GM12873 (cell line): Measurements from ENCODE around the gene GLIS1.

Source experiments
- TF ChIP-seq, protein P1 (sequence below): IDR thresholded peaks from 2 replicates; pipeline ENCODE4 v1.5.1; 2012; ENCODE audit warnings: low read depth, mild to moderate bottlenecking, moderate library complexity, low read length, control low read depth; ENCODE audit not compliant: insufficient read depth; ENCODE audit errors: missing control alignments

GLIS1 gene

DNA sequence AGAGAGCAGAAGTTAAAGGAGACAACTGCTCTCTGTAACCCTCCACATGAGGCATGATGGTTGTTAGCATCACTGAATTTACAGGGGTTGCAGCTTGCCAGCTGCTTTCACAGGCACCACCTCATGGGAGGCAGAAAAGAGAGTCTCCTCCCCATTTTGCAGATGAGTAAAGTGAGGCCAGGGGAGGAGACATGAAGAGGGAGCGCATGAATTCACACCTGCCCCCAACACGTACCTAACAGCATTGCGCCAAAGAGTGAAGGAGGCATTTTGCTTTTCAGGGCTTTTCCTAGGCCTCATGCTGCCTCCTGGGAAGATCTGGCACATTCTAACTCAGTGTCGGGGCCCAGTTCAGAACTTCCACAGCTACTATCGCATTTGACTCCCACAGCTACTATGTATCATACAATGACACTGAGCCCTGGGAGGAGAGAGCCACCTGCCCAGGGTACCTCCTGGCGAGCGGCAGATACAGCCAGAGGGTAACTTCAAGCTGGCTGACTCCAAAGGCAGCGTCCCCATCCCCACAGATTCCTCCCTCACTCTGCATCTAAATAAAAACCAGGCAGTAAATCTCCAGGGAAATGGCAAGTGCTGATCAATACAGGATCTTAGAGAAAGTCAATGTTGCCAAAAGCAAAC, 34.0 kb downstream of the GLIS1 start:
- TF ChIP-seq, protein P1, sequence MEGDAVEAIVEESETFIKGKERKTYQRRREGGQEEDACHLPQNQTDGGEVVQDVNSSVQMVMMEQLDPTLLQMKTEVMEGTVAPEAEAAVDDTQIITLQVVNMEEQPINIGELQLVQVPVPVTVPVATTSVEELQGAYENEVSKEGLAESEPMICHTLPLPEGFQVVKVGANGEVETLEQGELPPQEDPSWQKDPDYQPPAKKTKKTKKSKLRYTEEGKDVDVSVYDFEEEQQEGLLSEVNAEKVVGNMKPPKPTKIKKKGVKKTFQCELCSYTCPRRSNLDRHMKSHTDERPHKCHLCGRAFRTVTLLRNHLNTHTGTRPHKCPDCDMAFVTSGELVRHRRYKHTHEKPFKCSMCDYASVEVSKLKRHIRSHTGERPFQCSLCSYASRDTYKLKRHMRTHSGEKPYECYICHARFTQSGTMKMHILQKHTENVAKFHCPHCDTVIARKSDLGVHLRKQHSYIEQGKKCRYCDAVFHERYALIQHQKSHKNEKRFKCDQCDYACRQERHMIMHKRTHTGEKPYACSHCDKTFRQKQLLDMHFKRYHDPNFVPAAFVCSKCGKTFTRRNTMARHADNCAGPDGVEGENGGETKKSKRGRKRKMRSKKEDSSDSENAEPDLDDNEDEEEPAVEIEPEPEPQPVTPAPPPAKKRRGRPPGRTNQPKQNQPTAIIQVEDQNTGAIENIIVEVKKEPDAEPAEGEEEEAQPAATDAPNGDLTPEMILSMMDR, result no peak

DNA sequence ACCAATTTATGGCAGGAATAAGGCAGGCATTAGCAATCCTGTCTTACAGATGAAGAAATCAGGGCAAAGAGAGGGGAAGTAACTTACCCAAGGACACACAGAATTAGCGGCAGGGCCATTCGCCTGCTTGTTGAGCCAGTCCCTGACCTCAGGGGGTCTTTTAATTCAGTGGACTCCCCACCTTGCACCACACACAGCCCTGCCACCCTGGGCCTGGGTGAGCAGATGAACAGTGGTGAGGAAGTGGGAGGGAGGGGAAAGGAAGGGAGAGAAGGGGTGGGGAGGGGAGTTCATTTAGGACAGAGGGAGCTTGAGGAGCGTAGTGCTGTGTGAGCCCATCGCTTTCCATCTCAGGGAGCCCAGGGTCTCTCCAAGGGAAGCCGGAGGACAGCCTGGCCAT, 34.7 kb downstream of the GLIS1 start:
- TF ChIP-seq, protein P1, result no peak

- TF ChIP-seq, protein P1, result no peak
These were observed 35.8 kb downstream of the GLIS1 start for GRCh38 chr1:53703174-53703573.

- TF ChIP-seq, protein P1, result no peak
These were observed 36.6 kb downstream of the GLIS1 start for GRCh38 chr1:53702341-53702740.

- TF ChIP-seq, protein P1, result no peak
These were observed 38.2 kb downstream of the GLIS1 start for GRCh38 chr1:53700776-53701175.

DNA sequence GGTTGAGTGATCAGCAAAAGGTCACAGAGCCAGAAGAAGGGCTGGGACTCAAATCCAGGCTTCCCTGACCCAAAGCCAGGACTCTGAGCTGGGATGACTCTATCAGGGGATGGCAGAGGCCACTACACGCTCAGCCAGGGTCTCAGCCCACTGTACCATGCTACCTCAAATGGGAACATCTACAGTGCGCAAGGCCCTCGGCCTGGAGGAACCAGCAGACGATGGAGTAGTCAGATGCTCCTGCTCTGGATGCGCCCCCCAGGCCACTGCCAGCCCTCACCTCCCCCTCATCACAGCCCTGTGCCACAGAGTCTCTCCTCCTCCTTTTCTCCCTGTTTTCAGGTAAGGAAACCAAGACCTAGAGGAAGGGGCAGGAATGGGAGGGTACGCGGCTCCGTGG, 39.0 kb downstream of the GLIS1 start:
- TF ChIP-seq, protein P1, result no peak

DNA sequence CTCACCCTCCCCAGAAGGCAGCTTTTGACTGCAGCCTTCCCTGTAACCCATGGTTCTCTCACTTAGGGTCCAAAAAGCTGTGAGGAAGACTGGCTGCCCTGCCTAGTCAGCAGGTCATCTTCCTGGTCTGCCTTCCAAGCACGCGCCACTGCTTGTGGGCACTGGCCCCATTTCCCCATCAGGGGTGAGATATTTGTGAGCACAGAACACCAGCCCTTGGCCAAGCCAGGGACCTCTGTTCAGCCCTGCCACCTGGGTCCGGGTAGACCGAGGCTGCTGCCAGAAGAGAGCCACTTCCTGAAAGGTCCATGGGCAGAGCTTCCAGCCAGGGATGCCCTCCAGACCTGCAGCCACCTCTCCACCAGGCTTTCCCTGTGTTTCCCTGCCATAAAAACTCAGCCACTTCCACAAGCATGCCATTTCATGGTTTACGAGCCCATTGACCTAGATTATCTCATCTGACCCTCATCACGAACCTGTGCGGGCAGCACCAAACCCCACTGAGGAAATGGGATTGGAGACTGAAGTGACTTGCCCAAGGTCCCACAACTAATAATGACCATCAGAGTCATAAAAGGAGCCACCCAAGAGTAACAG, 40.5 kb downstream of the GLIS1 start:
- TF ChIP-seq, protein P1, result no peak
